Measurements from ENCODE around the gene FKBP15. TPM values are rescaled to one million over a fixed set of nuclear protein-coding genes. Genes with fewer than 3 reads are reported as not detected.
A peak's percentile ranks its signal among the peaks of the same experiment; 100 is the strongest.

The FKBP15 gene
- total and polyA plus RNA-seq, 2 of the 4 experiments (the other 2 are of a cell fraction) = 20.4 to 25.5 TPM

DNA sequence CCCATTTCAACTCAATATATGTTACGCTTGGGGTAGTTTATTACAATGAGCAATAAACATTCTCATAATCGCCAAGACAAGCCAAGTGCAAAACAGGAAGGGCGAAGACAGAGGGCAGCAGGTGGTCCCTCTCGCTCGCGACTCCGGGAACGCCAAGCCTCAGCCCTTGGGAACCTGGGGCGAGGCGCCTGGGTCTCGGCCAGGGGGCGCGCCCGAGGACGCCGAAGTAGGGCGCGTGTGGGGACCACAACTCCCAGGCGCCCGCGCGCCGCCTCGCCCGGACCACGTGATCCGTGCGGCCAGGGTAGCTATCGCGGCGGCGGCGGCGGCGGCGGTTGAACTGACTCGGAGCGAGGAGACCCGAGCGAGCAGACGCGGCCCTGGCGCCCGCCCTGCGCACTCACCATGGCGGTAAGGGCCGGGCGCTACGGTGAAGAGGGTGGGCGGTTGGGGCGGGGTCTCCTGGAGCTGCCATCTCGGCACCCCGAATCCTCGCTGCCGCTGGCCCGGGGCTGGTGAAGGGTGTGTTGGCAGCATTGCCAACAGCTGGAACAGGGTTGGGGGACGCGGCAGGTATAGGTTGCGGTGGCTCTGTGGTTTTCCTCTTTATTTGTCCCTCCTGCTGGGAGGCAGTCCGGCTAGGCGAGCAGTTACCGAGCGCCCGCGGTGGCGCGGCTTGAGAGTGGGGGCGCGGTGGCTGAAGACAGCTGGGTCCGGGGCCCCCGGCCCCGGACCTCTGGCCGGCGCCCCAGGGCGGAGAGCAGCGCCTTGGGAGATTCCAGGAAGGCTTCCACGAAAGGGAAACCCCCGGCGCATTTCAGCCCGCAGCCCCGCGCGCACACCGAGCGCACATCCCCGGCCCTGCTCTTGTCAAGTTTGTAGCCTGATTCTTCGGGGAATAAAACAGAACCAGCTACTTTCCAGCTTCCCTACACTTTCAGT, 70.1 kb downstream of the FKBP15 start, which contains the start of gene SLC31A2:
SLC31A2 (plus strand) TSS at position 338 of the 942 bp plus-strand sequence; CDS start at position 406, 68 bp downstream.
- Histone ChIP-seq H3K36me3 (ENCODE audit: control insufficient read depth, insufficient read depth, low read length) (no peaks in the 10 kb centered on the region), H2BK120ac (ENCODE audit: low read depth, low read length) (peak within 1 kb of the TSS; percentile 57; the same call in 1 of the 2 replicates), H3K9me3 (ENCODE audit: control insufficient read depth, insufficient read depth, low read length) (no peaks in the 10 kb centered on the region), H3K9me1 (ENCODE audit: insufficient read depth, low read length) (peaks cover 2% of the 10 kb centered on the region; the same call in 1 of the 2 replicates), H2AFZ (replicated peaks; ENCODE audit: low read length, poor library complexity) (peak within 1 kb of the TSS; percentile 96), H3K4ac (ENCODE audit: low read depth, low read length) (peak within 1 kb of the TSS; percentile 60; the same call in 1 of the 2 replicates), H3K56ac (ENCODE audit: extremely low read depth, insufficient read depth, low read length) (peak within 1 kb of the TSS; percentile 65; the same call in 1 of the 2 replicates), H3K9ac (ENCODE audit: low read depth, low read length) (peak within 1 kb of the TSS; percentile 78), H2AK9ac (replicated peaks; ENCODE audit: low read depth, low read length, poor library complexity) (peak within 1 kb of the TSS; percentile 51), H4K5ac (ENCODE audit: low read depth, low read length) (no peak within 1 kb of the TSS; the same call in 1 of the 2 replicates), H3K27ac (ENCODE audit: insufficient read depth, low read length) (peak within 1 kb of the TSS; percentile 35; the same call in 1 of the 2 replicates), H4K91ac (ENCODE audit: insufficient read depth, low read depth, low read length) (no peak within 1 kb of the TSS), H3K4me2 (ENCODE audit: low read depth, low read length) (peak within 1 kb of the TSS; percentile 97), H4K20me1 (ENCODE audit: insufficient read depth, low read length) (peaks cover 3% of the 10 kb centered on the region; the same call in 1 of the 2 replicates), H3K27me3 (ENCODE audit: control insufficient read depth, insufficient read depth, low read length) (peaks cover 7% of the 10 kb centered on the region), H3K4me3 (ENCODE audit: insufficient read depth, low read depth, low read length) (peak within 1 kb of the TSS; percentile 91), H3K14ac (replicated peaks; ENCODE audit: low read depth, low read length) (no peak within 1 kb of the TSS; the same call in 1 of the 2 replicates), H3K23ac (ENCODE audit: low read depth, low read length) (peak within 1 kb of the TSS; percentile 91), H2BK15ac (ENCODE audit: low read depth, low read length) (no peak within 1 kb of the TSS), H2AK5ac (ENCODE audit: low read depth, low read length) (no peak within 1 kb of the TSS), H2BK20ac (ENCODE audit: low read depth, low read length) (no peak within 1 kb of the TSS), H3K18ac (ENCODE audit: low read depth, low read length) (no peak within 1 kb of the TSS), H2BK5ac (ENCODE audit: low read depth, low read length, poor library complexity, severe bottlenecking) (no peak within 1 kb of the TSS), H3K4me1 (ENCODE audit: control insufficient read depth, insufficient read depth, low read length) (peaks cover 6% of the 10 kb centered on the region; the same call in 1 of the 2 replicates), H4K8ac (ENCODE audit: low read depth in 2 of 2, low read length in 2 of 2) (peak within 1 kb of the TSS; percentile 65 to 66; a peak in 2 of 4 replicates), H3K79me1 (ENCODE audit: low read depth in 1 of 2, low read length in 2 of 2) (peaks cover 0 to 17% of the 10 kb centered on the region in 2 experiments; a peak in 2 of 4 replicates)
- intact Hi-C loops (cut with micrococcal nuclease) = no loop called here
- ATAC-seq (ENCODE audit: low read depth) = peak; percentile 94
- peak; percentile 72 for DNase-seq
- CTCF ChIA-PET = interaction anchor here (0.6 to 1.0 kb wide), 3 partner anchors 25 to 234 kb away, joined by 3 to 6 read pairs (median 3); no protein-coding TSS in a partner anchor
- dilution Hi-C loops (cut with HindIII; ENCODE audit: low sequenced_read_pairs, unreplicated experiment) = no loop called here
- no TSS peak for BruUV-seq (replicated peaks)
- 0% methylated on average over 43 of the region's 87 CpGs; no CpG with 5 or more reads in 1 of the 2 experiments for WGBS, 2 experiments (ENCODE audit: extremely low coverage in 2 of 2, insufficient read length in 1 of 2)
- POLR2A ChIA-PET (ENCODE audit: unreplicated experiment) = interaction anchor here (0.6 kb wide), 2 partner anchors 70 to 488 kb away, joined by 5 to 8 read pairs; partner anchors contain the start of genes FKBP15 and SLC31A1
- in situ Hi-C loops (cut with MboI; ENCODE audit: low sequenced_read_pairs) = no loop called here
- no peak for TF ChIP-seq SMC3 (IDR thresholded peaks at IDR 0.05; ENCODE audit: low read depth, low read length)
- no peak for TF ChIP-seq CEBPB (IDR thresholded peaks at IDR 0.05; ENCODE audit: low read depth, low read length)
- no peak for TF ChIP-seq FOS (IDR thresholded peaks at IDR 0.05; ENCODE audit: low read depth, low read length)
- peak; percentile 28 for TF ChIP-seq CTCF (conservative IDR thresholded peaks at IDR 0.05; ENCODE audit: low read depth, low read length)
- TF ChIP-seq CHD1 (IDR thresholded peaks at IDR 0.05; ENCODE audit: low read depth, low read length) = no peak
- TF ChIP-seq, protein P1, sequence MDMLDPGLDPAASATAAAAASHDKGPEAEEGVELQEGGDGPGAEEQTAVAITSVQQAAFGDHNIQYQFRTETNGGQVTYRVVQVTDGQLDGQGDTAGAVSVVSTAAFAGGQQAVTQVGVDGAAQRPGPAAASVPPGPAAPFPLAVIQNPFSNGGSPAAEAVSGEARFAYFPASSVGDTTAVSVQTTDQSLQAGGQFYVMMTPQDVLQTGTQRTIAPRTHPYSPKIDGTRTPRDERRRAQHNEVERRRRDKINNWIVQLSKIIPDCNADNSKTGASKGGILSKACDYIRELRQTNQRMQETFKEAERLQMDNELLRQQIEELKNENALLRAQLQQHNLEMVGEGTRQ (IDR thresholded peaks at IDR 0.05; ENCODE audit: low read depth, low read length) = peak; percentile 93
- no peak for TF ChIP-seq RFX5 (IDR thresholded peaks at IDR 0.05; ENCODE audit: low read depth, low read length)
- no peak for TF ChIP-seq NFE2L2 (IDR thresholded peaks at IDR 0.05; ENCODE audit: low read depth, low read length)
- no peak for TF ChIP-seq MAZ (IDR thresholded peaks at IDR 0.05; ENCODE audit: borderline replicate concordance, low read depth, low read length)
- TF ChIP-seq RAD21 (IDR thresholded peaks at IDR 0.05; ENCODE audit: low read length) = no peak
- peak; percentile 59; the same call in 1 of the 2 replicates for TF ChIP-seq POLR2A (IDR thresholded peaks at IDR 0.05; ENCODE audit: low read depth, low read length)
- no peak for TF ChIP-seq ELK1 (IDR thresholded peaks at IDR 0.05; ENCODE audit: borderline replicate concordance, low read depth, low read length)

Measured in IMR-90 (cell line).